Measurements from ENCODE around the gene OSBPL3. TPM values are rescaled to one million over a fixed set of nuclear protein-coding genes. Genes with fewer than 3 reads are reported as not detected.

The OSBPL3 gene
- polyA plus RNA-seq, 1 donor (not counting 4 experiments of a cell fraction or from before 2014, with no cell fraction given): 34.0 TPM

GRCh38 chr7:24949884-24950283 is 30.1 kb downstream of the OSBPL3 start:
- Histone ChIP-seq H3K36me3 (ENCODE audit: control insufficient read depth in 2 of 2, extremely low read depth in 1 of 2, insufficient read depth in 2 of 2, low read length in 2 of 2) (no peaks in the 10 kb centered on the region), H3K4me3 (ENCODE audit: control insufficient read depth in 2 of 3, extremely low read depth in 1 of 3, insufficient read depth in 2 of 3, low read depth in 1 of 3, low read length in 3 of 3) (no peak overlapping the region), H3K79me2 (ENCODE audit: control insufficient read depth, insufficient read depth, low read length) (peaks cover 99% of the 10 kb centered on the region), H3K9ac (ENCODE audit: control insufficient read depth, extremely low read depth, insufficient read depth, low read length) (no peak overlapping the region), H3K4me2 (ENCODE audit: control insufficient read depth, extremely low read depth, insufficient read depth, low read depth, low read length) (no peak overlapping the region), H2AFZ (ENCODE audit: control insufficient read depth, low read length) (no peak overlapping the region), H3K27ac (ENCODE audit: control insufficient read depth, insufficient read depth, low read length) (no peak overlapping the region), H4K20me1 (ENCODE audit: control insufficient read depth, extremely low read depth, insufficient read depth, low read length) (peaks cover 7% of the 10 kb centered on the region), H3K4me1 (ENCODE audit: control insufficient read depth, extremely low read depth, insufficient read depth, low read length) (peaks cover 9% of the 10 kb centered on the region), H3K27me3 (ENCODE audit: control insufficient read depth, extremely low read depth, insufficient read depth, low read length) (no peaks in the 10 kb centered on the region), H3K9me1 (ENCODE audit: control insufficient read depth, extremely low read depth, insufficient read depth, low read length) (no peaks in the 10 kb centered on the region), H3K9me3 (ENCODE audit: control insufficient read depth, low read depth, low read length) (no peaks in the 10 kb centered on the region)
- FAIRE-seq (no peak), DNase-seq (ENCODE audit: low read depth, low spot score) (no peak)
- TF ChIP-seq CTCF (optimal IDR thresholded peaks at IDR 0.05 in 1 of 3, IDR thresholded peaks at IDR 0.05 in 1 of 3, conservative IDR thresholded peaks at IDR 0.05 in 1 of 3; ENCODE audit: extremely low read depth in 1 of 3, insufficient read depth in 2 of 3, low read length in 3 of 3): no peak
- no peak for TF ChIP-seq EZH2 (IDR thresholded peaks at IDR 0.05; ENCODE audit: low read length)
- dilution Hi-C loops (cut with MboI; ENCODE audit: extremely low pct_ligation_motif_present, low sequenced_read_pairs): no loop called here

- dilution Hi-C loops (cut with MboI; ENCODE audit: extremely low pct_ligation_motif_present, low sequenced_read_pairs): no loop called here
- H3K9ac ChIP-seq (ENCODE audit: control insufficient read depth, extremely low read depth, insufficient read depth, low read length): no peak overlapping the region
- no peak overlapping the region for H3K4me3 ChIP-seq (ENCODE audit: control insufficient read depth in 2 of 3, extremely low read depth in 1 of 3, insufficient read depth in 2 of 3, low read depth in 1 of 3, low read length in 3 of 3)
- H3K4me1 ChIP-seq (ENCODE audit: control insufficient read depth, extremely low read depth, insufficient read depth, low read length): peaks cover 9% of the 10 kb centered on the region
- no peak for DNase-seq (ENCODE audit: low read depth, low spot score)
- H3K27me3 ChIP-seq (ENCODE audit: control insufficient read depth, extremely low read depth, insufficient read depth, low read length): no peaks in the 10 kb centered on the region
- no peaks in the 10 kb centered on the region for H3K9me3 ChIP-seq (ENCODE audit: control insufficient read depth, low read depth, low read length)
- no peak for TF ChIP-seq CTCF (optimal IDR thresholded peaks at IDR 0.05 in 1 of 3, IDR thresholded peaks at IDR 0.05 in 1 of 3, conservative IDR thresholded peaks at IDR 0.05 in 1 of 3; ENCODE audit: extremely low read depth in 1 of 3, insufficient read depth in 2 of 3, low read length in 3 of 3)
- no peak for TF ChIP-seq EZH2 (IDR thresholded peaks at IDR 0.05; ENCODE audit: low read length)
- peak; percentile 39 for FAIRE-seq
- peaks cover 98% of the 10 kb centered on the region for H3K79me2 ChIP-seq (ENCODE audit: control insufficient read depth, insufficient read depth, low read length)
- H3K27ac ChIP-seq (ENCODE audit: control insufficient read depth, insufficient read depth, low read length): no peak overlapping the region
- no peaks in the 10 kb centered on the region for H3K36me3 ChIP-seq (ENCODE audit: control insufficient read depth in 2 of 2, extremely low read depth in 1 of 2, insufficient read depth in 2 of 2, low read length in 2 of 2)
- H4K20me1 ChIP-seq (ENCODE audit: control insufficient read depth, extremely low read depth, insufficient read depth, low read length): peaks cover 5% of the 10 kb centered on the region
- peak overlapping the region; percentile 31 for H3K4me2 ChIP-seq (ENCODE audit: control insufficient read depth, extremely low read depth, insufficient read depth, low read depth, low read length)
- H2AFZ ChIP-seq (ENCODE audit: control insufficient read depth, low read length): no peak overlapping the region
- H3K9me1 ChIP-seq (ENCODE audit: control insufficient read depth, extremely low read depth, insufficient read depth, low read length): no peaks in the 10 kb centered on the region
Measured at GRCh38 chr7:24948739-24949138, 31.2 kb downstream of the OSBPL3 start.
